GM23338 (cell line): ENCODE results near the gene SOAT2.

Experiments
- CREB1 ChIP-seq: fragments of 250-450 bp; sonication (Bioruptor Pico); IDR thresholded peaks from 2 replicates; pipeline ENCODE4 v1.5.0; 2020; ENCODE audit warnings: low read depth, mild to moderate bottlenecking, moderate library complexity
- CTCF ChIP-seq, 2 experiments: fragments of 200-600 bp in 1 of 2; sonication (generic) in 1 of 2; conservative IDR thresholded peaks; 2 replicates each; pipeline versions ENCODE4 v1.5.1 to v1.6.1; 2016 to 2017; ENCODE audit warnings: antibody characterized with exemption in 2 of 2, low read depth in 2 of 2, mild to moderate bottlenecking in 2 of 2, moderate library complexity in 1 of 2
- ETS1 ChIP-seq: IDR thresholded peaks from 2 replicates; pipeline ENCODE4 v1.6.1; 2016; ENCODE audit warnings: antibody characterized with exemption
- EZH2 ChIP-seq: fragments of 200-600 bp; sonication (generic); IDR thresholded peaks from one replicate; pipeline ENCODE4 v1.8.0; 2017; ENCODE audit warnings: antibody characterized with exemption, mild to moderate bottlenecking, low read depth; ENCODE audit not compliant: unreplicated experiment
- EZH2phosphoT487 ChIP-seq: fragments of 200-600 bp; sonication (generic); IDR thresholded peaks from one replicate; pipeline ENCODE4 v1.8.1; 2018; ENCODE audit warnings: antibody characterized with exemption; ENCODE audit not compliant: unreplicated experiment
- JUNB ChIP-seq: IDR thresholded peaks from one replicate; pipeline ENCODE4 v1.6.1; 2016; ENCODE audit warnings: antibody characterized with exemption; ENCODE audit not compliant: unreplicated experiment
- NANOG ChIP-seq: IDR thresholded peaks from 2 replicates; pipeline ENCODE4 v1.6.1; 2016; ENCODE audit warnings: antibody characterized with exemption, borderline replicate concordance
- POLR2AphosphoS5 ChIP-seq: IDR thresholded peaks from 2 replicates; pipeline ENCODE4 v1.6.1; 2016; ENCODE audit warnings: antibody characterized with exemption, low read depth
- REST ChIP-seq: IDR thresholded peaks from one replicate; pipeline ENCODE4 v1.6.1; 2018; ENCODE audit warnings: antibody characterized with exemption; ENCODE audit not compliant: unreplicated experiment
- STAT1 ChIP-seq: IDR thresholded peaks from one replicate; pipeline ENCODE4 v1.6.1; 2016; ENCODE audit warnings: antibody characterized with exemption; ENCODE audit not compliant: unreplicated experiment
- ZNF114 ChIP-seq: fragments of 250-450 bp; sonication (Bioruptor Pico); IDR thresholded peaks from 2 replicates; pipeline ENCODE4 v1.5.0; 2020; ENCODE audit warnings: mild to moderate bottlenecking, moderate library complexity
- ZNF462 ChIP-seq: fragments of 250-450 bp; sonication (Bioruptor Pico); IDR thresholded peaks from 2 replicates; pipeline ENCODE4 v1.5.0; 2020; ENCODE audit warnings: mild to moderate bottlenecking, moderate library complexity

DNA sequence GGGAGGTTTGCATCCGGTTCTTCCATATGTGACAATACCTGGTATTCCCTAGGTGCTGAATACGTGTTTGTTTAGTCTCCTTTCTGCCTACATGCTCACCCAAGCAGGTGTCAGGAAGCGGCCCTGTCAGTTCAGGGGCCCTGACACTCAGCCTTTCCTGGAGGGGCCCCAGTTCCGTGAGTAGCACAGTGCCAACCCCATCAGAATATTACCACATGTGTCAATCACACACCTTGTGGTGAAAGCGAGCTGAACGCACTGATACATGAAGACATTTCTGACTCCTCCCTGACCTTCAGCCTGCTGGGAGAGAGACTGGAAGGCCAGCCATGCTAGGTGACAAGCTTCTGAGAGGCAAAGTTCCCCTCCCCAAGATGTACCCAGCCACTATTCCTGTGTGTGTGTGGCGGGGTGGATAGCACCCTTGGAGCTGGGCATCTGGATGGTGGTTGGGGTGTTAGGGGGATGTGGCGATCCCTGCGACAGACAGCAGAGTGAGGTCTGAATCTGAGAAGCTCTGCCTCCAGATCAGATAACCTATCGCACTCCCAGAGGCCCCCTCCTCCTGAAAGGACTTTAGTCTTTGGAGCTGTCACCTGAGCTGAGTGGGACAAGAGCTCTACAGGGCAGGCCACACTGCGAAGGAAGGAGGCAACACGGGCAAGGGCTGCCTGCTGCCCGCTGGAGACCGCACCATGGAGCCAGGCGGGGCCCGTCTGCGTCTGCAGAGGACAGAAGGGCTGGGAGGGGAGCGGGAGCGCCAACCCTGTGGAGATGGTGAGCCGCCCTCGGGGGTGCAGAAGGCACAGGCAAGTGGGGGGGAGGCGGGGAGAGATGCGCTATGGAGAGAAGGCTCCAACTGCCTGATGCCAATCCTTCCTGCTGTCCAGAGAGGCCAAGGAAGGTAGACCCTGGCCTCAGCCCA is at the start of gene SOAT2:
- TF ChIP-seq CTCF (conservative IDR thresholded peaks at IDR 0.05; ENCODE audit: low read depth in 2 of 2), result no peak
- TF ChIP-seq ETS1, result no peak
- no peak for TF ChIP-seq EZH2
- no peak for TF ChIP-seq POLR2AphosphoS5
- no peak for TF ChIP-seq EZH2phosphoT487
- no peak for TF ChIP-seq ZNF114 (CRISPR knock-in tag)
- no peak for TF ChIP-seq JUNB
- no peak for TF ChIP-seq REST
- TF ChIP-seq STAT1, result no peak
- TF ChIP-seq CREB1 (CRISPR knock-in tag), result no peak
- TF ChIP-seq NANOG, result no peak
- no peak for TF ChIP-seq ZNF462 (CRISPR knock-in tag)
